Activated naive CD8-positive, alpha-beta T cell treated with anti-CD3 and anti-CD28 coated beads, Interleukin-2, amount 10 ng/mL, durations not matched to agents 7 days and 5 days (primary cell): ENCODE results near the gene CCNC. TPM values are rescaled to one million over a fixed set of nuclear protein-coding genes. Genes with fewer than 3 reads are reported as not detected.
"Not testable (repeated sequence)": the region's sequence is repeated elsewhere in the genome, so short reads cannot be mapped to it uniquely, and the experiment has no call there.

Experiments
- ATAC-seq: fragments of 150-1000 bp; cut with Tn5 transposase; one replicate; pipeline ENCODE4 v1.10.0; 2021; ENCODE audit warnings: low read depth, moderate library complexity
- POLR2A ChIA-PET: fragments of 350-600 bp; sonication (Branson Sonifier 250); formaldehyde crosslinking; loops from one replicate; lab custom pipeline; 2021; ENCODE audit warnings: antibody characterized with exemption; lab: Charles Lee
- DNase-seq: peaks from one replicate; pipeline ENCODE4 v3.0.0; 2021
- H3K27ac Mint-ChIP-seq: one replicate; pipeline ENCODE4 v1.8.0; 2022; ENCODE audit warnings: mild to moderate bottlenecking, mixed read lengths
- H3K27me3 Mint-ChIP-seq: one replicate; pipeline ENCODE4 v1.8.0; 2022; ENCODE audit warnings: mild to moderate bottlenecking, moderate library complexity, mixed read lengths
- H3K36me3 Mint-ChIP-seq: one replicate; pipeline ENCODE4 v1.8.0; 2021; ENCODE audit warnings: mild to moderate bottlenecking, mixed read lengths
- H3K4me1 Mint-ChIP-seq: one replicate; pipeline ENCODE4 v1.8.0; 2021; ENCODE audit warnings: mixed read lengths
- H3K4me3 Mint-ChIP-seq: one replicate; pipeline ENCODE4 v1.8.0; 2022; ENCODE audit warnings: mild to moderate bottlenecking, moderate library complexity, mixed read lengths
- H3K9me3 Mint-ChIP-seq: one replicate; pipeline ENCODE4 v1.8.0; 2021; ENCODE audit warnings: mixed read lengths
- total RNA-seq, 2 experiments: library from RNA; stranded (reverse); gene quantifications; one replicate each; pipeline ENCODE4 v1.2.3, GENCODE V29; 2021

Gene CCNC
- total RNA-seq, 2 experiments from 2014 or later: 43.5 to 46.4 TPM

DNA sequence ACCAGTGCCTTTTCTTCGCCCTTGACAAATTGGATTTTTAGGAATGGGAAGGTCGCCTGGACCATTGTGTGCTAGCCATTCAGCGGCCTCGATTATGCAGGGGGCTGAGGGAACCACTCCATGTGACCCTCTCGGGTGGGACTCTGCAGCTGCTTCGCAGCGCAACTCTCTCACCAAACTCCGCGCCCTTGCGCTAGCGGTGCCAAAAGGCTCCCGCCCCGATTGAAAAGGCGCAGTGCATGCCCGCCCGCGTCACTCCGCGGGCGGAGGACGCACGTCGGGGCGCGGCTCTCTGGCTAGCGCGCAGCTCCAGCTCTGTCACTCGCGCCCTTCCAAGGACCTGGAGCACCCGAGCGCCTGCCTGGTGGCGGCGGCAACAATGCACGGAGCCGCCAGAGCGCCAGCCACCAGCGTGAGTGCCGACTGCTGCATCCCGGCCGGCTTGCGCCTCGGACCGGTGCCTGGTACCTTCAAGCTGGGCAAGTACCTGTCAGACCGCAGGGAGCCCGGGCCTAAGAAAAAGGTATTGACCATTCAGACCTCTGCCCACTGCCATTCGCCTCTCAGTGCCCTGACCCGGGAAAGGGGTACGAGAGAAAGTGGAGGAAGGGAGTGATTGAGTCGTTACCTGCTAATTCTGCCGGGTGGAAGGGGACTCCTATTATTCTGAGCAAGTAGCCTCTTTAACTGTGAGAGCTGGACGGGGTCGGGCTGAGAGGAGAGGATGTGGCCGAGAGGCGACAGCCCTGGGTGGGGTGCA lies 38.4 kb upstream of the CCNC start, which contains the start of gene PRDM13:
Gene PRDM13 (plus strand): TSS at position 178 of the 760 bp plus-strand sequence. CDS start 202 bp downstream, at position 380.
- no peak within 1 kb of the TSS for H3K4me3 Mint-ChIP-seq
- peaks cover 42% of the 10 kb centered on the region for H3K4me1 Mint-ChIP-seq
- DNase-seq (peak; percentile 36), ATAC-seq (no peak)
- H3K27ac Mint-ChIP-seq: no peak within 1 kb of the TSS
- H3K36me3 Mint-ChIP-seq: peaks cover 4% of the 10 kb centered on the region
- POLR2A ChIA-PET: no interaction called here
- peaks cover 2% of the 10 kb centered on the region for H3K9me3 Mint-ChIP-seq
- H3K27me3 Mint-ChIP-seq: peaks cover 95% of the 10 kb centered on the region

DNA sequence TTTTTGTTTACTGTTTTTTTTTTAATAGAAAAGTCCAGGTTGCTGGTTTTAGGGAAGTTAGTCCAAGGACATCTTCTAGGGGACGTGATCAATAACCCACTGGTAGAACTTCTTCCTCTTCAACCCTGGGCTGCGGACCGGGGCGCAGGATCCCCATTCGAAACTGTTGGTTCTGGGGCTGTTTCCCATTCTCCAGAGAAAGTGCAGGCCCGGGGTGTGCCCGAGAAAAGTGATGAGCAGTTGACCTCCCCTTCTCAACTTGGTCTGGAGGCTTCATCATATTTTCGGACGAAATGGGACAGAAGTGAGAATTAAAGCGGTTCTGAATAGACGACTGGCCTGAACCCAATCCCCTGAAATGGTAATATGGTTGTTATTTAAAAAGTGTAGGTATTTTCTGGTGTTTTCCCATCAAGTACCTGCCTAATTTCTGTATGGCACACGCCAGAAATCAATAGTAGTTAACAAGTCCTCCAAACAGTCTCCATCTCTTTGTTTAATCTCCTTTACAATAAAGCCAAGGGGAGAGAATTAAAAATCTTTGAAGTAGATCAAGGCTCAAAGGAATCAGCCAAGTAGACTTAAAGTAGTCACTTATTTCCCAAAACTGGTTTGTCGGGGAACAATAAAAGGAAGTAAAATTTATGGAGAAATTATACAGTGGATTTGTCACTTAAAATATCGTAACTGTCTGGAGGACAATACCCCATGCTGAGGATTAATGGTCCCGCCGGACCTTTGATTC lies 37.6 kb upstream of the CCNC start:
- Mint-ChIP-seq H3K27me3 (peaks cover 95% of the 10 kb centered on the region), H3K9me3 (peaks cover 2% of the 10 kb centered on the region), H3K4me1 (peaks cover 38% of the 10 kb centered on the region), H3K27ac (no peak overlapping the region), H3K4me3 (no peak overlapping the region), H3K36me3 (peaks cover 4% of the 10 kb centered on the region)
- ATAC-seq: no peak
- POLR2A ChIA-PET: no interaction called here
- DNase-seq: no peak

DNA sequence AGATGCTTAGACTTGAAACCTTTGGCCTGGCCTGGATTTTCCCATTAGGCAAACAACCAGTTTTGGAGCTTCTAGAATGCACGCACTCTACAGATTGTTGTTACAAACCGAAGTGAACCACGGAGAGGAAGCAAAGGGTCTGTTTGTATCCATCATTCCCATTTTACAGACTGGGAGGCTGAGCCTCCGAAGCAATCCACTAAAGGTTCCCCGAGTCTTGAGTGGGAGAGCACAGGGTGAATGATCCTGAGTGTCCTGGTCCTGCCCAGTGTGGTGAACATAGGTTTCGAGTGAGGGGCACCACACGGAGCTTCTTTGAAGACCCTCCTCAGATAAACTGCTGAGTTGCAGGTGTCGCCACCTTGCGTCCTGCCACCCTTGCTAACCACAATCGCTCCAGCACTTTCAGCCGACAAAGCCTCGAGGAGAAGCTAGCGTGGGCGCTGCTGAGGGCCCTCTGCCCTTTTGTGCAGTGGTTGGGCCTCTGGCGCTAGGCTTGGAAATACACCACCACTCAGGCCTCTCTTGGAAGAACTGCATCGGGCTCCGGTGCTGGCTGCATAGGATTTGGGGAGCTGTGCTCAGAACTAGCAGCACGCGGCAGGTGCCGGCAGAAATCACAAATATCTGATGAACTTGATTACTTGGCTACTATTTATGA lies 36.7 kb upstream of the CCNC start:
- Mint-ChIP-seq H3K27me3 (peaks cover 93% of the 10 kb centered on the region), H3K27ac (no peak overlapping the region), H3K36me3 (peaks cover 4% of the 10 kb centered on the region), H3K4me3 (no peak overlapping the region), H3K9me3 (peaks cover 2% of the 10 kb centered on the region), H3K4me1 (peaks cover 30% of the 10 kb centered on the region)
- POLR2A ChIA-PET: no interaction called here
- ATAC-seq: no peak
- DNase-seq: no peak

GRCh38 chr6:99604166-99605073 lies 36.0 kb upstream of the CCNC start:
- DNase-seq (no peak), ATAC-seq (no peak)
- Mint-ChIP-seq H3K27ac (no peak overlapping the region), H3K4me3 (peak overlapping the region; percentile 64), H3K36me3 (peaks cover 4% of the 10 kb centered on the region), H3K4me1 (peaks cover 27% of the 10 kb centered on the region), H3K27me3 (peaks cover 93% of the 10 kb centered on the region), H3K9me3 (peaks cover 2% of the 10 kb centered on the region)
- POLR2A ChIA-PET: no interaction called here

DNA sequence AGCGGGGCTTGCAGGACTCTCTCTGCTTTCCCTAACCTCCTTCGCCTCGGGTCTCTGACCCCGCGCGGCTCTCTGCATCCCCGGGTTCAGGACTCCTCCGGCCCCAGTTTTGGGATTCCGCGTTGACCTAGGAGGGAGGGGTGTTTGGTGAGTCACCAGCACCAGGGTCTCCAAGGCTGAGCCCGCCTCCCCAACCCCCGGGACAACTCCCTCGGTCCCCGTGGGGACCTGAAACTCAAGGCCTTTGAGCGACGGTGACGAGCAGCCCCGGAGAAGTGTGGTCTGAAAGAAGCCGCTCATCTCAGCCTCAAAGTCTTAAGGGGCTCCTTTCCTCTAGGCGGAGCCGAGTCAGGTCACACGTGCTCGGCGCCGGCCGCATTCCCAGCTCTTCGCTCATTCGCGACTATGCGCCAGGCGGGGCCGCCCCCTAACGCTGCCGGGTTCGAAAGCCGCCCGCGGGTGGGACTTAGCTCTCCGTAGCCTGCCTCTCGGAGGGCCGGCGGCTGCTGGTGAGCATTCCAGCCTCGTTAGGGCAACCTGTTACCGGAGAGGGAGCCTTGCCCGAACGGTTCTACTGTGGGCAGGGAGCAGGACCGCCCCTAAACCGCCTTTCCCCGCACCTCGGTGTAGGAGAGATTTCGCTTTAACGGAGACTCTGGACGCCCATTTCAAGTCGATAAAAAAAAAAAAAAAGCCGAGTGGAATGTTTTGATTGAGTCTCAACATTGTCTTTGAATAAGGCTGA lies 35.1 kb upstream of the CCNC start:
- ATAC-seq: peak; percentile 53
- peaks cover 4% of the 10 kb centered on the region for H3K36me3 Mint-ChIP-seq
- peak; percentile 55 for DNase-seq
- peaks cover 93% of the 10 kb centered on the region for H3K27me3 Mint-ChIP-seq
- peak overlapping the region; percentile 64 for H3K4me3 Mint-ChIP-seq
- POLR2A ChIA-PET: no interaction called here
- peaks cover 2% of the 10 kb centered on the region for H3K9me3 Mint-ChIP-seq
- H3K4me1 Mint-ChIP-seq: peaks cover 22% of the 10 kb centered on the region
- no peak overlapping the region for H3K27ac Mint-ChIP-seq

DNA sequence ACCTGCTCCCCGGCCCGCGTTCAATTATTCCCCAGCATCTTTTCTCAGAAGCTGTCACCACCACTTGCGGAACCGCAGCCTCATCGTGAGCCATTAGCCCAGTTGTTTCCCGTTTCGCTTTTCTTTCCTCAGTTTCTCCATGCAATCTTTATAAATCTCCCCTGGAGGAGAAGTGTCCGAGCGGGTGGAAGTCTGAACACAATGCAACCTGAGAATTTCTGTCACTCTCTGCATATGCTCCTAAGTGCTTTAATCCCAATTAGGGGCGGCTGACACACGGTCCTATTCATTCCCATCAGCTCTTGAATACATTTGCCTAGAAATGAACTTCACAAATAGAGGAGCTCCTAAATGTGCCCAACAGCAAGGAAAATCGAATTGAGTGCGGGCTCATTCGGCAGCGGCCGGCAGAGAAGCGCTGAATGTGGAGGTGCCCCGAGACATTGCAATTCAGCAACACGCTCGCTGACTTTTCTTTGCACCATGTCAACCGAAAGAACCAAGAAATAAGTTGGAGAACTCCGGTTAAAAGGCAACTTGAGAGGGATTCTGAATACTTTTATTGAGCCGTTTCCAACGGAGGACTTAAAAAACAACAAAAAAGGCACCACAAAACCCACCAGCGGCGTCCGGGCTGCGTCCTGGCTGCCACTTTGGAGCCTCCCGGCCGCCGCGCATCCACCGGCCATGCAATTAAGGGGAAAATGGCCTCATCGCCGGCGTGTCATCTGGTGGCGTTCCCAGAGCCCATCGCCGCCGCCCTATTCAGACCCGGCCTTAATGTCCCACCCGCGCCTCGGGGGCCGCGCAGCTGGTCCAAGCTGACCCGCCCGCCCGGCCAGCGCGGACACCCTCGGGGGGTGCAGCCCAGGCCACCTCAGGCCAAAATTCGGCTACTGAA lies 34.3 kb upstream of the CCNC start:
- POLR2A ChIA-PET: interaction anchor here (2.0 kb wide), 1 partner anchor 34 kb away, joined by 5 read pairs; the partner anchor contains the start of gene CCNC
- H3K9me3 Mint-ChIP-seq: peaks cover 2% of the 10 kb centered on the region
- H3K27me3 Mint-ChIP-seq: peaks cover 93% of the 10 kb centered on the region
- no peak overlapping the region for H3K27ac Mint-ChIP-seq
- H3K36me3 Mint-ChIP-seq: no peaks in the 10 kb centered on the region
- H3K4me1 Mint-ChIP-seq: peaks cover 19% of the 10 kb centered on the region
- DNase-seq (peak; percentile 35), ATAC-seq (peak; percentile 30)
- peak overlapping the region; percentile 47 for H3K4me3 Mint-ChIP-seq

- Mint-ChIP-seq H3K27me3 (peaks cover 88% of the 10 kb centered on the region), H3K4me1 (peaks cover 15% of the 10 kb centered on the region)
- H3K4me3 Mint-ChIP-seq, ATAC-seq, H3K9me3 Mint-ChIP-seq, H3K36me3 Mint-ChIP-seq, DNase-seq, H3K27ac Mint-ChIP-seq, POLR2A ChIA-PET: not testable (repeated sequence)
These were observed 26.2 kb upstream of the CCNC start for GRCh38 chr6:99594696-99595095.

GRCh38 chr6:99592900-99593299 lies 24.4 kb upstream of the CCNC start:
- H3K27ac Mint-ChIP-seq: no peak overlapping the region
- no peak for DNase-seq
- H3K9me3 Mint-ChIP-seq: no peaks in the 10 kb centered on the region
- POLR2A ChIA-PET: interaction anchor here (0.5 kb wide), 1 partner anchor 115 kb away, joined by 3 read pairs; no protein-coding TSS in a partner anchor
- no peaks in the 10 kb centered on the region for H3K36me3 Mint-ChIP-seq
- H3K4me1 Mint-ChIP-seq: peaks cover 23% of the 10 kb centered on the region
- H3K27me3 Mint-ChIP-seq: peaks cover 85% of the 10 kb centered on the region
- no peak overlapping the region for H3K4me3 Mint-ChIP-seq
- no peak for ATAC-seq

DNA sequence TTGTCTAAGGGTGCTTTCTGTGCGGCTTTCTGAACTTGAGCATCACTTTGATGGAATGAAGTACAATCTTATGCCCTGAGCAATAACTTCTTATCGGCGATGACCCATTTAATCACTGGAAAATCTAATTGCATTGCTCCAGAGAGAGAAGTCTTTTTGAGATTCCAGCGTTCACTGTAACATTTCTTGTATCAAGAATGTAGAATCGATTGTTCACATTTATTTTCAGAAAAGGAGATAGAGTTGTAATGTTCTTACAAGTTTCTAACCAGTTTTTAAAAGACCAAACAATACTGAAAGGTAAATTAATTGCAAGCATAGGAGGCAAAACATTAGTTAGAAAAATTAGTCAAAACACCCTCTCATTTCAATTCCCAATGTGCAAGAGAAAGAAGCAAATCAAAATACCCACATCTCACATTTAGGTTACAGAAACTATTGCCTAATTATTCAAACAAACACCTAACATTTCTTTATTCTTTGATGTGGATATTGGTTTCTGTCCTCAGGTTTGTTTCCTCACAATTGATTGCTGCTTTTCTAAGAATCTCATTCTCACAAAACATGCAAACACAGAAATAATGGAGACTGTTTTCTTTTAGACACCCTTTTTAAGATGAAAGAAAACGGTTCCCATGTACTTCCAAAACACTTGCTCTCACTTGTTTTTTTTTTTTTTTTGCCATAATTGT lies 23.4 kb upstream of the CCNC start:
- Mint-ChIP-seq H3K4me1 (peaks cover 23% of the 10 kb centered on the region), H3K27me3 (peaks cover 85% of the 10 kb centered on the region), H3K36me3 (no peaks in the 10 kb centered on the region), H3K4me3 (no peak overlapping the region), H3K9me3 (no peaks in the 10 kb centered on the region), H3K27ac (no peak overlapping the region)
- ATAC-seq: no peak
- POLR2A ChIA-PET: no interaction called here
- no peak for DNase-seq

GRCh38 chr6:99590728-99591672 lies 22.5 kb upstream of the CCNC start:
- Mint-ChIP-seq H3K9me3 (no peaks in the 10 kb centered on the region), H3K27ac (no peak overlapping the region), H3K36me3 (no peaks in the 10 kb centered on the region), H3K4me3 (no peak overlapping the region), H3K4me1 (peaks cover 23% of the 10 kb centered on the region), H3K27me3 (peaks cover 83% of the 10 kb centered on the region)
- ATAC-seq: no peak
- POLR2A ChIA-PET: interaction anchor here (0.9 kb wide), 1 partner anchor 23 kb away, joined by 3 read pairs; the partner anchor contains the start of gene CCNC
- DNase-seq: no peak
